ENCODE data around the gene SGMS1.

DNA sequence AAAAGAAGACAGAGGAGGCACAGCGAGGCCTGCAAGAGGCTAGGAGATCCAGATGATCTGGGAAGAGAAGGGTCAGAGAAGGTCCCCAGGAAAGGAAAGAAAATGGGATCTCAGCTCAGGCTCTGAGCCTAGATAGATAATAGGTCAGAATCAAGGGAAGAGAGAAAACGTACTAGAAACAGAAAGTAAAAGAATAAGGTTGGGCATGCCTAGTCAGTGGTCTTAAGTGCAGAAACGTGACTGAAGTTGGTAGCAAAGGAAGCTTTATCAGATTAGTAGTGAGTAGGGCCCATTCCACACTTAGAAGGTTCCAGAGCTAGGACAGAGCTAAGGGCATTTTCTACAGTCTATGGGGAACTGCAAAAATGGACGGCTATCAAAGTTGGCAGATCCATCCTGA is 287.6 kb downstream of the SGMS1 start:
- TF ChIP-seq, protein P1, sequence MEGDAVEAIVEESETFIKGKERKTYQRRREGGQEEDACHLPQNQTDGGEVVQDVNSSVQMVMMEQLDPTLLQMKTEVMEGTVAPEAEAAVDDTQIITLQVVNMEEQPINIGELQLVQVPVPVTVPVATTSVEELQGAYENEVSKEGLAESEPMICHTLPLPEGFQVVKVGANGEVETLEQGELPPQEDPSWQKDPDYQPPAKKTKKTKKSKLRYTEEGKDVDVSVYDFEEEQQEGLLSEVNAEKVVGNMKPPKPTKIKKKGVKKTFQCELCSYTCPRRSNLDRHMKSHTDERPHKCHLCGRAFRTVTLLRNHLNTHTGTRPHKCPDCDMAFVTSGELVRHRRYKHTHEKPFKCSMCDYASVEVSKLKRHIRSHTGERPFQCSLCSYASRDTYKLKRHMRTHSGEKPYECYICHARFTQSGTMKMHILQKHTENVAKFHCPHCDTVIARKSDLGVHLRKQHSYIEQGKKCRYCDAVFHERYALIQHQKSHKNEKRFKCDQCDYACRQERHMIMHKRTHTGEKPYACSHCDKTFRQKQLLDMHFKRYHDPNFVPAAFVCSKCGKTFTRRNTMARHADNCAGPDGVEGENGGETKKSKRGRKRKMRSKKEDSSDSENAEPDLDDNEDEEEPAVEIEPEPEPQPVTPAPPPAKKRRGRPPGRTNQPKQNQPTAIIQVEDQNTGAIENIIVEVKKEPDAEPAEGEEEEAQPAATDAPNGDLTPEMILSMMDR (conservative IDR thresholded peaks at IDR 0.05 in 1 of 2, IDR thresholded peaks at IDR 0.05 in 1 of 2; ENCODE audit: low read depth in 1 of 2, low read length in 2 of 2): no peak
- TF ChIP-seq EZH2 (IDR thresholded peaks at IDR 0.05; ENCODE audit: low read length, missing control alignments): no peak
